Measurements from ENCODE around the gene CDK18. TPM values are rescaled to one million over a fixed set of nuclear protein-coding genes. Genes with fewer than 3 reads are reported as not detected.

Gene CDK18
- total RNA-seq, 4 donors from 2014 or later: 4.1 to 28.2 (median 8.5) TPM

DNA sequence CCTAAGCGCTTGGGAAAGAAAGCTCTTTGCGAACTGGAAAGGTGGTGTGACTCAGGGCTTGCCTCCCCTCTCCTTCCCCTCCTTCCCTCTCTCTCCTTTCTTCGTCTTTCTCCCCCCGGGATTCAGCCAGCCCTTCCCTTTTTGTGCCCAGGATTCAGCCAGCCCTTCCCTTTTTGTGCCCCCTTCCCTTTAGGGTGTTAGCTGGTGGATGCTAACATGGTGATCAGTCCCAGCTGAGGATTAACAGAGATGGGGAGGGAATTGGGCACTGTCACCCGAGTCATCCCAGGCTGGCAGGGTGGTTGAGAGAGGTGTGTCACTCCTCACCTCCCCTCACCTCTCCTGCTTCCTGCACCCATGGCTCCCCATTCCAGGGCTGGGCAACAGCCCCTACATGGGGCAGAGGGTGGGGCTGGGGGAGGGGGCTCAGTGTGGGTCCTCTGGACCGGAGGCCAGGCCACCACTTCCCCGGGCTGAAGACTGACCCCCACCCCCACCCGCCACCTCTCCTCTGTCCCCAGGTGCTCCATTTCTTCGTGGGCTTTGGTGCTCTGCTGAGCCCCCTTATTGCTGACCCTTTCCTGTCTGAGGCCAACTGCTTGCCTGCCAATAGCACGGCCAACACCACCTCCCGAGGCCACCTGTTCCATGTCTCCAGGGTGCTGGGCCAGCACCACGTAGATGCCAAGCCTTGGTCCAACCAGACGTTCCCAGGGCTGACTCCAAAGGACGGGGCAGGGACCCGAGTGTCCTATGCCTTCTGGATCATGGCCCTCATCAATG, 75.9 kb downstream of the CDK18 start:
- Histone ChIP-seq H3K27ac (no peak overlapping the region), H3K27me3 (no peaks in the 10 kb centered on the region), H3K4me3 (no peak overlapping the region), H3K9me3 (no peaks in the 10 kb centered on the region), H3K4me1 (no peaks in the 10 kb centered on the region), H3K36me3 (no peaks in the 10 kb centered on the region)
- intact Hi-C loops (cut with DNase I; ENCODE audit: low total_unique reads): no loop called here
- TF ChIP-seq, protein P1, sequence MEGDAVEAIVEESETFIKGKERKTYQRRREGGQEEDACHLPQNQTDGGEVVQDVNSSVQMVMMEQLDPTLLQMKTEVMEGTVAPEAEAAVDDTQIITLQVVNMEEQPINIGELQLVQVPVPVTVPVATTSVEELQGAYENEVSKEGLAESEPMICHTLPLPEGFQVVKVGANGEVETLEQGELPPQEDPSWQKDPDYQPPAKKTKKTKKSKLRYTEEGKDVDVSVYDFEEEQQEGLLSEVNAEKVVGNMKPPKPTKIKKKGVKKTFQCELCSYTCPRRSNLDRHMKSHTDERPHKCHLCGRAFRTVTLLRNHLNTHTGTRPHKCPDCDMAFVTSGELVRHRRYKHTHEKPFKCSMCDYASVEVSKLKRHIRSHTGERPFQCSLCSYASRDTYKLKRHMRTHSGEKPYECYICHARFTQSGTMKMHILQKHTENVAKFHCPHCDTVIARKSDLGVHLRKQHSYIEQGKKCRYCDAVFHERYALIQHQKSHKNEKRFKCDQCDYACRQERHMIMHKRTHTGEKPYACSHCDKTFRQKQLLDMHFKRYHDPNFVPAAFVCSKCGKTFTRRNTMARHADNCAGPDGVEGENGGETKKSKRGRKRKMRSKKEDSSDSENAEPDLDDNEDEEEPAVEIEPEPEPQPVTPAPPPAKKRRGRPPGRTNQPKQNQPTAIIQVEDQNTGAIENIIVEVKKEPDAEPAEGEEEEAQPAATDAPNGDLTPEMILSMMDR (IDR thresholded peaks at IDR 0.05): no peak
- no peak for TF ChIP-seq POLR2A (IDR thresholded peaks at IDR 0.05)
- DNase-seq: no peak

DNA sequence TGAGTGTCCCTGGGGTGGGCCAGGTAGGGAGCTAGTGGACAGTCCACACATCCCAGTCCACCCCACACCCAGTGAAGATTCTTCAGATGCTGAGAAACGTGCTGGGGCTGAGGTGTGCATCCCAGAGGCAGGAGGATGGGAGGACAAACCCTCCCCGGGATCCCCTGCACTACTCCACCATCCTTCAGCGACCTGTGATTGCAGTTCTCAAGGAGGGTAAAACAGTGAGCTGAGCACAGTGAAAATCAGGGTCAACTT, 76.4 kb downstream of the CDK18 start:
- Histone ChIP-seq H3K36me3 (no peaks in the 10 kb centered on the region), H3K27me3 (no peaks in the 10 kb centered on the region), H3K9me3 (no peaks in the 10 kb centered on the region), H3K27ac (no peak overlapping the region), H3K4me1 (no peaks in the 10 kb centered on the region), H3K4me3 (no peak overlapping the region)
- TF ChIP-seq, protein P1 (IDR thresholded peaks at IDR 0.05): no peak
- no peak for TF ChIP-seq POLR2A (IDR thresholded peaks at IDR 0.05)
- intact Hi-C loops (cut with DNase I; ENCODE audit: low total_unique reads): no loop called here
- DNase-seq: no peak

DNA sequence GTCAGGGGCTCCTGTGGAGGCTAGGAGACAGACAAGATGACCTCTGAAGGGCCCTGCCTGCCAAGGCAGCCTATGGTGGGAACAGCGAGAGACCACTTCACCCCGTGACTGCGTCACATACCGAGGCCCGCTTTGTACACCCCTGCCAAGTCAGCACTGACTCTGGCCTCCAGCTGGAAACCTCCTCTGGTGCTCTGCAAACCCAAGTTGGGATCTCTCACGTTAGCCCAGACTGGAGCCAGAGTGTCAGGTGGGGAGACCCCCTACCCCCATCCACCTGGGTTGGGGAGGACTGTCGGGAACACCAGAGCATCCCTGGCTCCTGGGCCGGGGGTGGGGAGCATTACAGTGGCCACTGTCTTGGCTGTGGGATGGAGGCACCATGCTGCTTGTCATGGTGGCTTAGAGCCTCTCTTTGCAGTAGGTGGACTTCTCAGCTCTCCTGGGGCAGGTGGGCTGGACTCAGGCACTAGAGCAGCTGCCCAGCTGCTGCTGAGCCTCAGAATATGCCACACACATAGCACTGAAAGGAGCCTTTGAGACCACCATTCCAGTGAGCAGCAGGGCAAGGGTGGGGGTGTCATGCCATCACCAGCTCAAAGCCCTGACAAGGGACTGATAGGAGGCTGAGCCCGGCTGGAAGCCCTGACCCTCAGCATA, 77.0 kb downstream of the CDK18 start:
- H3K4me1 ChIP-seq: no peaks in the 10 kb centered on the region
- no peak overlapping the region for H3K27ac ChIP-seq
- no peaks in the 10 kb centered on the region for H3K9me3 ChIP-seq
- H3K36me3 ChIP-seq: no peaks in the 10 kb centered on the region
- intact Hi-C loops (cut with DNase I; ENCODE audit: low total_unique reads): no loop called here
- no peak for TF ChIP-seq POLR2A (IDR thresholded peaks at IDR 0.05)
- TF ChIP-seq, protein P1 (IDR thresholded peaks at IDR 0.05): no peak
- no peak for DNase-seq
- H3K4me3 ChIP-seq: no peak overlapping the region
- no peaks in the 10 kb centered on the region for H3K27me3 ChIP-seq

DNA sequence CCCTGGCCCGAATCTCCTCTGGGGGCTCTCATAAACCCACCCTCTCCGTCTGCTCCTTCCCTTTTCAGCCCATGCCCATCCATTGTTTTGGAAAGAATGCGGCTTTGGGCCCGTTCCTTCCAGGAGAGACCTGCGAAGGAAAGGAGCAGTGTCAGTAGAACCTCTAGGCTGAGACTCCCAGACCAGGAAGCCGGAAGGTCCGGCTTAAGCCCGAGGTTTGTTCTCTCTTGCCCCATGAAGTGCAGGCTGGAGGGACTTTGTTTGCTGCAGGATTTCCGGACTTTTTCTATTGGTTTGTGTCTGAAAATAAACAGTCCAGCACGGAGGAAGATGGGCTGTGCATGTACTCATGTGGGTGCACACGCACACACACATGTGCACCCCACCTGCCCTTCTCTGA, 77.6 kb downstream of the CDK18 start:
- no peak overlapping the region for H3K4me3 ChIP-seq
- TF ChIP-seq, protein P1 (IDR thresholded peaks at IDR 0.05): no peak
- no peak for TF ChIP-seq POLR2A (IDR thresholded peaks at IDR 0.05)
- DNase-seq: no peak
- H3K4me1 ChIP-seq: no peaks in the 10 kb centered on the region
- H3K9me3 ChIP-seq: no peaks in the 10 kb centered on the region
- intact Hi-C loops (cut with DNase I; ENCODE audit: low total_unique reads): no loop called here
- H3K27me3 ChIP-seq: no peaks in the 10 kb centered on the region
- H3K36me3 ChIP-seq: no peaks in the 10 kb centered on the region
- peak overlapping the region in 1 of 2 donors; percentile 45 for H3K27ac ChIP-seq

Small RNAs within 50 kb of the gene (small RNA-seq; reads per million reads assigned to genes)
- gene RNU2-19P: not detected

Other genes with a start within 250 kb of the CDK18 start
- gene NUAK2, start 182.9 kb upstream of the CDK18 start, total RNA-seq: 1 to 10 TPM in 2 of 4 donors, under 1 TPM in 1, not detected in 1; 0.73 to 2.0 (median 1.5) TPM
- 10 to 100 TPM in 1 of 4 donors, 1 to 10 TPM in 1, under 1 TPM in 1, not detected in 1; 0.88 to 14.1 (median 7.5) TPM for gene KLHDC8A, start 147.7 kb upstream of the CDK18 start, total RNA-seq
- gene LEMD1, start 82.6 kb upstream of the CDK18 start, total RNA-seq: 1 to 10 TPM in 2 of 4 donors, not detected in 2; 1.6 to 1.8 TPM
- gene BLACAT1, start 48.6 kb upstream of the CDK18 start, total RNA-seq: 1 to 10 TPM in 1 of 4 donors, under 1 TPM in 1, not detected in 2; 0.52 to 1.0 TPM
- gene ELK4, start 127.3 kb downstream of the CDK18 start, total RNA-seq: 10 to 100 TPM; 17.9 to 97.7 (median 26.7) TPM
- 1 to 10 TPM in 2 of 4 donors, under 1 TPM in 2; 0.51 to 4.1 (median 1.6) TPM for gene SLC45A3, start 175.8 kb downstream of the CDK18 start, total RNA-seq
- 100 to 1,000 TPM in 3 of 4 donors, 10 to 100 TPM in 1; 59.4 to 286 (median 159) TPM for gene NUCKS1, start 245.5 kb downstream of the CDK18 start, total RNA-seq

Measured in uterus (tissue), 4 donors.